HG03280 (cell line): ENCODE measurements around the gene DIRAS1.

Experiments
- ATAC-seq: cut with Tn5 transposase; IDR thresholded peaks from one replicate; pipeline ENCODE4 v1.9.1; 2021; ENCODE audit warnings: mild to moderate bottlenecking, moderate library complexity; ENCODE audit not compliant: unreplicated experiment

The DIRAS1 gene, protein sequence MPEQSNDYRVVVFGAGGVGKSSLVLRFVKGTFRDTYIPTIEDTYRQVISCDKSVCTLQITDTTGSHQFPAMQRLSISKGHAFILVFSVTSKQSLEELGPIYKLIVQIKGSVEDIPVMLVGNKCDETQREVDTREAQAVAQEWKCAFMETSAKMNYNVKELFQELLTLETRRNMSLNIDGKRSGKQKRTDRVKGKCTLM

DNA sequence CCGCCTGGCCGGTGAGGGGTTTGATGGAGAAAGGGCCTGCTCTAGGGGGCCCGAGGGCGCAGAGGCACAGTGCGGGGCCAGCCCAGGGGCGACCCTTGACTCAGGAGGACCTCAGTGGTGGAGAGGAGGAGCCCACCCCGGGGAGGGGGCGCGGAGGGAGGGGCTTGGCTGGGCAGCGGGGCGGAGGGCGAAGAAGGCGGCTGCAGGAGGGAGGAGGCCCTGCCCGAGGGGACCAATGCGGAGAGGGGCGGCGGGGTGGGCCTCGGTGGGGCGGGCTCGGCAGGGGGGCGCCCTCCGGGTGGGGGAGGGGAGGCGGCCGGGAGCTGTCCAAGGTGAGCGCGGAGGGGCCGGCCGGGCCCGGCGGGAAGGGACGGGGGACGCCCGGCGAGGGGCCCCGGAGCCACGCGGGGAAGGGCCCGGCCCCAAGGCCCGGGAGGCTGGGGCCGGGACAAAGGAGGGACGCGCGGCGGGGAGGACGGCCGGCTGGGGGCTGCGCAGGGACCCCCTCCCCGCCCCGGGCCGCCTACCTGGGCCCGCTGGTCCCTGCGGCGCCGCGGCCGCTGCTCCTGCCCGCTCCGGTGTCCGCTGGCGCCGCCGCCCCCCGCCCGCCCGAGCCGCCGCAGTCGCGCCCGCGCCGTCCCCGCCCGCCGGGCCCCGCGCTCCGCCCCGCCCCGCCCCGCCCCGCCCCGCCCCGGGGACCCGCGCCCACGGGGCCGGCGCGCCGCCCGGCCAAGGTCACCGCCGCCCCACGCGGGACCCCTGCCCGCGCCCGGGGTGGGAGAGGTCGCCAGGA is at the start of gene DIRAS1:
TSS of gene DIRAS1 (minus strand) at position 596 of the 793 bp plus-strand sequence. CDS start 3,566 bp downstream, outside the sequence.
- ATAC-seq: no peak

DNA sequence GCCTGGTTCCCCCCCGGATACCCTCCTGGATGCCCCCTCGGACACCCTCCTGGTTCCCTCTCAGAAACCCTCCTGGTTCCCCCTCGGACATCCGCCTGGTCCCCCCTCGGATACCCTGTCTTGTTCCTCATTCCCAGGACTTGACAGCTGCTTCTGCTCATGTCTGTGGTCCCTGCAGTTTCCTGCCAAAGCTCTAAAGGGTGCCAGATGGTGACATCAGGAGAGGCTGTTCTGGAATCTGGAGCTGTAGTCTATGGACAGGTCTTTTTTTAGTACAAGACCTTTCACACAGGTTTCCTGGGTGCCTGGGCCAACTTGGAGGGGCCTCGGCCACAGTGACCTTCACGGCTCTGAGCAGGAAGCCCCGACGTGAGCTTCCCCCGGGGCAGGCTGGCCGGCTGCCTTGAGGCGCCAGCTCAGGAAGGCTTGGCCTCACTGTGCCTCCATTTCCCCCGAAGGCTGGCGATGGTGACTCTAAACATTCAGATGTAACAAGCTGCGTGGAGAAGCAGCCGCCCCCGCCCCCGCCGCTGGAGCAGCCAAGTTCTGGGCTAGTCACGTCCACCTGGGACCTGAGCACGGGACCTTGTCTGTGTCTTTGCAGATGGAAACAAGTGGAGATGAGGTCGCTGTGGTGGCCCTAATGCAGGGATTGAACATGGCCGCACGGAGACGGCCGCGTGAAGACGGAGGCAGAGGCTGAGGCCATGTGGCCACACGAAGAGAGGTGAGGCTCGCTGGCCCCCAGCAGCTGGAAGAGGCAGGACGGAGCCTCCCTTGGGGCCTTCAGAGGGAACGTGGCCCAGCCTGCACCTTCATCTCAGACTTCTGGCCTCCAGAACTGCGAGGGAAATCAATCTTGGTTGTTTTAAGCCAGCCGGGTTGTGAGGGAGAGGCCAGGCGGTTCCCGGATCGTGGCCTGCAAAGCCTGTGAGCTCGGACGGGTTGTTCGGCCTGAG is 49.2 kb upstream of the DIRAS1 start:
- ATAC-seq: no peak

DNA sequence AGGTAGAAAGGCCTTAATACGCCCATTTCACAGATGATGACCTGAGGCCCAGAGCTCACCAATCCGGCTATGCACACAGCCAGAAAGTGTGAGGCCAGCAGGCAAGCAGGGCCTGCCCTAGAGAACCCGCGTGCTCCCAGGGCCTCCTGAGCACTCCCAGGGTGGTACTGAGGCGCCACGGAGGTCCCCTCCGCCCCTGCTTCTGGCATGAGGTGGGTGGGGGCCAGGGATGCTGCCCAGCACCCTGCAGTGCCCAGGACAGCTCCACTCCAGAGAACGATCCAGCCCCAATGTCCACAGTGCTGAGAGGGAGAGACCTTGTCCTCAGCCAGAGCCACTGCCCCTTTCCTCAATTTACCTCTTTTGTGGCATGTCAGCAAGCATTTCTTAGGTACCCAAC is 48.0 kb upstream of the DIRAS1 start:
- no peak for ATAC-seq

DNA sequence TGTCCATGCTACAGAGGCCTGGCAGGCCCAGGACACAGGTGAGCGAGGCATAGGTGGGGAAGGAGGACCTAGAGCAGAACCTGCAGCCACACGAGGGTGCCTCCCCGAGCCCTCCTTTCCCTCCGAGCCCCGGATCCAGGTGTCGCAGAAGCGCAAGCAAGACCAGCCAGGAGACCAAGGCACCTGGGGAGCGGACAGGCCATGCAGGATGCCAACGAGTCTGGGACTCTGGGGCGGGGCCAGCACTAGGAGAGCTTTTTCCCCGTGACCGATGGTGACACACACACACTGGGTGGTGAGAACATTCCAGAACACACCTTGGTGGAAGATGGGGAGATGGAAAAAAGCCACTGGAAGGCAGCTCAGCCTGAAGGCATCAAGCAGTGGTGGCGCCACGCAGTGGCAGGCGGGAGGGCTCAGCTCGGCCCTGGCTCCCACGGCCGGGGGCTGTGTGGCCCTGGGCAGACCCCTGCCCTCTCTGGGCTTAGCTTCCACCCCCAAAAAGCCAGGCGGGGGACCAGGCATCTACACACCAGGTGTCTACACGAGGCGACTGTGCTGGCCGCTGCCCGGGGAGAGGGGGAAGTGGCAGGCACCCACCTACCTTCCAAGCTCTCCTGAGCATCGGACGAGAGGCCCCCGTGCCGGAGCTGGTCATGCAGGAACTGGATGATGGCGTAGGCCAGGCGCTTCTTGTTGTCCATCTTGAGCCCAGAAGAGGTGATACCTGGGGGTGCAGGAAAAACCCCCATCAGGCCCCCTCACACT is 47.4 kb upstream of the DIRAS1 start:
- no peak for ATAC-seq

DNA sequence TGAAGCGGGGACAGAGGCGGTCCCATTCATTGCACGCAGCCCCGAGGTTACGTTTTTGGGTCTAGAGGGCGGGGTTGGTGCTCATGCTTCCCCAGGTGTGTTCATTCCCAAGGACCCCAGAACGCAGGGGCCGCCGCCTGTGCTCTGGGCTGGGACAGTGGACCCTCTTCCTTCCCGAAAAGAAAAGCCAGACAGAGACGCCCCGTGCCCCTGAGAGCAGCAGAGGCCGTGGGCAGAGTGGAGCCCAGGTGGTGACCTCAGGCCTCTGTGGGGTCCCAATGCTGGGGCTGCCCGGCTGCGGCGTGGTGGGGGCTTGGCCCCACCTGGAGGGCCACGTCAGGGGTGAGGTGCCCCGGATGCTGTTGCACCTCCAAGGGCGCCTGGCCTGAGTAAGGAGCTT is 46.5 kb upstream of the DIRAS1 start:
- no peak for ATAC-seq

DNA sequence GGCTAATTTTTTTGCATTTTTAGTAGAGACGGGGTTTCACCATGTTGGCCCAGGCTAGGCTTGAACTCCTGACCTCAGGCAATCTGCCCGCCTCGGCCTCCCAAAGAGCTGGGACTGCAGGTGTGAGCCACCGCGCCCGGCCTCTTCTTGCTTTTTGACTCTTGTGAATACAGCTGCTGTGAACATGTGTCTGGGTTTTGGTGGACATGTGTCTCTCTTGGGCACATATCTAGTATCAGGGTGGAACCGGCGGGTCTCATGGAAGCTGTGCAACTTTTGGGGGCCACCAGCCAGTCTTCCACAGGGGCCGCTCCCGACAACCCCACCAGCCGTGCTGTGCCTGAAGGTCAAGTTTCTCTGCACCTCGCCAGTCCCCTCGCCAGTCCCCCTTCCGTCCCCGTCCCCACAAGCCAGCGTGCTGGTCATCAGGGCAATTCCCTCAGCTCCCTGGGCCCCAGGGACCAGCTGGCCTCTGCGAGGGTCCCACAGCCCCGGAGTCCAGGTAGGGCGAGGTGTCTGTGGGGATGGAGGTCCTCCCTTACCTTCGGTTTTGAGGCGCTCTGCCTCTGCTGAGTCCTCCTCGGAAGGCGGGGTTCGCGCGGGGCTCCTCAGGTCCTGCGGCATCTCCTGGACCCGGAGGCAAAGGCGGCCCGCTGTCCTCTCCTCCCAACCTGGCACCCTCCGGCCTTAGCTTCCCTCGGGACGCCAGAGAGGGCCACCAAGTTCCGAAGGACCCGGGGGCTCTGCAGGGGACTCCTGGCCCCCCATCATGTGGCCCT is 45.6 kb upstream of the DIRAS1 start:
- ATAC-seq: no peak

DNA sequence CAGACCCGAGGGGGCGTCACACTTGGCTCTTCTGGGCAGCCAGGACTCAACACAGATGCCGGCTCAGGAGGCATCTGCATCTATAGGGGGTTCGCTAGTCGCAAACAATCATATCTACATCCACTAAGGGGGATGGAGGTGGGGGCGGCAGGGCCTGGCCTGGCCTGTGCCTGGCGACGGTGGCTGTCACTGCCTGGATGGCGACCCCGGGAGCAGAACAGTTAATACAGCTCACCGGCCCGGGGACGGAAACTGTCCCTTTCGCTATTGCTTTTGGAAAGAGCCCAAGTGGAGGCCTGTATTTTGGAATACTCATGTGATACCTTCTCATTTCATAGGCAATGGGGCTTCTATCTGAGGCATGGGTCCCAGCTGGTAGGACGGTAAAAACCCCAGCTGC is 44.2 kb upstream of the DIRAS1 start:
- ATAC-seq: no peak

DNA sequence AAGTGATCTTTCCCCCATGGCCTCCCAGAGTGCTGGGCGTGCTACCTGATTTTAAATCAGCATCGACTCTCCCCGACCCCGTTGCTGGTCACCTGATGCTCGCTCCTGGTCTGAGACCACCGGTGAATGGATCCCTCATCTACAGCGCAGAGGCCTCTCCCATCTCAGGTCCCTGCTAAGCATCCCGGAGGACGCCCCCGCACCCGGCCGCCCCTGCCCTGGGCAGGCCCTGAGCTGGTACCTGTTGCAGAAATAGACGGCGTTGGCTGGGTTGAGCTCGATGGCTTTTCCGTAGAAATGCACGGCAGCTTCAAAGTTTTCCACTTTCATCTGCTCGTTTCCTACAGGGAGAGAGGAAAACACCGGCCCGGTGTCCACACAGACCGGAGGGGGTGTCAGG is 43.8 kb upstream of the DIRAS1 start:
- ATAC-seq: no peak

DNA sequence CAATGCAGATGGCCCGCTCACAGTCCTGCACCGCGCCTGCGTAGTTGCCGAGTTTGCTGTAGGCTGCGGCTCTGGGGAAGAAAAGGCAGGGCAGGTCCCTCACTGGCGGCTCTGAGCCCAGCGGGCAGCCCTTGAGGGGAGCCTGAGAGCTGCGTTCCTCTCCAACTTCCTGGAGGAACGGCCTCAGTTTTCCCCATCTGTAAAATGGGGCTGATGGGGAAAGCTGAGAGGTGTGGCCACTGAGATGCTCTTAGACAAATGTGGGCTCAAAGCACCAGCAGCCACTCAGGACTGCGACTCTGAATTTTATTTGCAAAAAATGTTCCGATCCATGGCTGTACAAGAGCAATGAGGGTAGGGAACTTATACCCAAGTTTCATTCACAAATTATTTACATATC is 42.5 kb upstream of the DIRAS1 start:
- ATAC-seq: no peak

DNA sequence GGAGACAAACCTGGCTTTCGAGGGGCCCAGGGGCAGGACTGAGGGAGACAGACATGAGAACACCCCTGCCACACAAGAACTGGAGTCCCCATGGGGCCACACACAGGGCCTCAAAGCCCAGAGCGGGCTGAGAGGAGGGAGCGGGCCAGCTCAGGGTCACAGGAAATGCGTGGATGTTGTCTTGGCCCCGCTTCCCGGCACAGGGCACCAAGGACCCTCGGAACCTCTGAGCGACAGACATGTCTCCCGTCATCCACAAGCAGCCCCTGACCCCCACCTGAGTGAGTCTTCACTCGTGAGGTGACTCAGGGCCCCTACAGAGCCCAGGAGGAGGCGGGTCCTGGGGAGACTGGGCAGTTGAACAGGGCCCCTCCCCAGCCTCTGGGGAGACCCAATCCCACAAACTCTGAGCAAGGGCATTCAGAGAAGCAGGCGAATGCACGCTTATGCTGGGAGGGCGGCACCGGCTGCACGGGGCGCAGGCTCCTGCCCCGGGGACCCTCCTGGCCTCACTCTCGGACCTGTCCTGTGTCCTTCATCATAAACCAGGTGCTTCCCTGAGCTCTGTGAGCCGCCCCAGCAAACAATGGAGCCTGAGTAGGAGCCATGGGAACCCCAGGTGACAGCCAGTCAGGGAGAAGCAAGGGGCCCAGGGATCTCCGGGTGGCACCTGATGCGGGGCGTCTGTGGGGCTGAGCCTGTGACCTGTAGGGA is 41.8 kb upstream of the DIRAS1 start:
- ATAC-seq: no peak

DNA sequence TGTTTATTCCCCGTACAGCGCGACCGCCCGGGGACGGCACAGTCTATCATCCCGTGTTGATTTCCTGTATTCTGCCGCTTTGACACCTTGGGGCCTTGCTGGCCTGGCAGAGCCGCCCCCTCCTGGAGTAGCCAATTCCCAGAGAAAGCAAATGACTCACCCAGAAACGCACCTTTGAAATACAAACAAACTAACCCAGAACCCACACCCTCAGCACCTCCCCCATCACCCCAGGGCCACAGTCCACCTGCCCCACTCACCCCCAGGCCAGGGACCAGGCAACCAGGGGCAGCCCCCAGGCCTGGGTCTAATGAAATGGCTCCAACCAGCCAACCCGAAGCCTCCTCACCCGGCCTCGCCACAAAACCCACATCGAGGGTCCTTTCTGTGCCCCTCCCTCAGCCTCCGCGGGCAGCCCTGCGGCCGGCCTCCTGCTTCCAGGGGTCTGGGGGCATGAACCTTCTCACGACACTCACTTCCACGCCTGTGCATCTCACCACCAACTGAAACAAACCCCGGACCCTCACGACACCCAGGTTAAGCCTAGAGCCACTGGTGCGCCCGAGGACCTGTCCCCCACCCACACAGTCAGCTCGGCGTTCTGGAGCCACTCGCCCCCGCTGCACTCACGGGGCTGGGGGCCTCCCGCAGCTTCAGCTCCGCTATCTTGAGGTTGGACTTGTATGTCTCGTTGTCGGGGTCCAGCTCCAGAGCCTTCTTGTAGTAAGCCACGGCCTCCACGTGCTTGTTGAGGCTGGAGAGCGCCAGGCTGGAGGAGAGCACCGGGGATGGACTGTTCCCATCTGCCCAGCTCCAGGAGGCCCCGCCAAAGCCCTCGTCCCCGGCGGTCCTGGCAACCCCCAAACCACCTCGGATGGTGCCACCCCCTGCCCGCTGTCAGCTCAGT is 41.0 kb upstream of the DIRAS1 start:
- no peak for ATAC-seq

DNA sequence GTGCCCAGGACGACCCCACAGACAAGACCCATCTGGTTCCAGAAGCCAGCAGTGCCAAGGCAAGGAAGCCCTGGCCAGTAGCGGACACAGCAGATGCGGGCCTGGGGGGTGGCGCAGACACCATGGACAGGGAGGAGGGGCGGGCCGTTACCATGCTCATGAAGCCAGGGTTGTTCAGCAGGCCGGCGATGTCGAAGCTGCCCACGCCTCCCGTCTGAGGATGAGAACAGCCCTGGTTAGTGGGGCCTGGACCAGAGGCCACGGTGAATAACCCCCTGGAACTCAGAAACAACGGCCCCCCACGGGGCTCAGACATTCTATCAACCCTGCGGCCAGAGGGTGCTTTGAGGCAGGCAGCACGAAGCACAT is 40.1 kb upstream of the DIRAS1 start:
- no peak for ATAC-seq

DNA sequence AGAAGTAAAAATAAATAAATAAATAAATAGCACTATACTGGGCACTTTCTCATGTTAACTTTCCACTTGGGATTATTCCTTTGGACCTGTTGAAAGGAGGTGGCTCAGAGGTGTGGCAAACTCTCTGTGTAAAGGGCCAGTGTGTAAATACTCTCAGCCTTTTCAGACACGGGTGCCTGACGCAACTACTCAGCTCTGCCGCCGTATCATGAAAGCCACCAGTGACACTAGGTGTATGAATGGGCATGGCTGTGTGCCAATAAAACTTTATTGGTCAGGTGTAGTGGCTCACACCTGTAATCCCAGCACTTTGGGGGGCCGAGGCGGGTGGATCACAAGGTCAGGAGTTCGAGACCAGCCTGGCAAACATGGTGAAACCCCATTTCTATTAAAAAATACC is 38.8 kb upstream of the DIRAS1 start:
- ATAC-seq: no peak

DNA sequence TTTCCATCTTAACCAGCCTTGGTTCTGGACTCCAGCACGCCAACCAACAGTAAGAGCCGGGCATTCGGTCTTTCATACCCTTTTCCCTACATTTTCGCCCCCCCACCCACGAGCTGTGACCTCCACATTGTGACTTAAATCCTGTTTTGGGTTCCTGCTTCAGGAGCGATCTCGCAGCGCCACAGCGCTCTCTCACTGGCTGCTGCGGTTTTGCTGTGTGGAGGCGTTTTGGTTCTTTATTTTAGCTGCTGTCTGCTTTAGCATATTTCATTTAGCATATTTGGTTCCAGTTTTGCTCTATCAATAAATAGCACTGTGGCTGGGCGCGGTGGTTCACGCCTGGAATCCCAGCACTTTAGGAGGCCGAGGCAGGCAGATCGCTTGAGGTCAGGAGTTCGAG is 38.2 kb upstream of the DIRAS1 start:
- ATAC-seq: no peak

DNA sequence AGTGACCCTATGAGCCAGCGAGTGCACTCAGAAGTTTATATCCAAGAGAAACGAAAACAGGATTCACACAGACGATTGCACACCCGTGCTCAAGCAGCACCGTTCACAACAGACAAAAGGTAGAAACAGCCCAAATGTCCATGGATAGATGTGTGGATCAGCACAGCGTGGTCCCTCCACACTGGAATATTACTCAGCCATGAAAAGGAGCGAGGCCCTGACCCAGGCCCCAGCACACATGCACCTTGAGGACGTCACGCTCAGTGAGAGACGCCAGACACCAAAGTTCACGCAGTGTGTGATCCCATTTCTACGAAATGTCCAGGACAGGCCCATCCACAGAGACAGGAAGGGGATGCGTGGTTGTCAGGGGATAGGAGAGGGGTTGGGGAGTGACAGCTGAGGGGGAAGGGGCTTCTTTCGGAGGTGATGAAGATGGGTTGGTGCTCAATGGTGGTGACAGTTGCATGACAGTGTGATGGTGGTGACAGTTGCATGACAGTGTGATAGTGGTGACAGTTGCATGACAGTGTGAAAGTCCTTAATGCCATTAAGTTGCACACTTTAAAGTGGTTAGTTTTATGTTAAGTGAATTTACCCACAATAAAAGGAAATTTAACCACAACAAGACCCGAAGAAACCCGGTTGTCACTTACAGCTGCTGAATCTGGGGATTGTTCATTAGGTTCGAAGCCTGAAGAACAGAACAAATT is 37.6 kb upstream of the DIRAS1 start:
- no peak for ATAC-seq

DNA sequence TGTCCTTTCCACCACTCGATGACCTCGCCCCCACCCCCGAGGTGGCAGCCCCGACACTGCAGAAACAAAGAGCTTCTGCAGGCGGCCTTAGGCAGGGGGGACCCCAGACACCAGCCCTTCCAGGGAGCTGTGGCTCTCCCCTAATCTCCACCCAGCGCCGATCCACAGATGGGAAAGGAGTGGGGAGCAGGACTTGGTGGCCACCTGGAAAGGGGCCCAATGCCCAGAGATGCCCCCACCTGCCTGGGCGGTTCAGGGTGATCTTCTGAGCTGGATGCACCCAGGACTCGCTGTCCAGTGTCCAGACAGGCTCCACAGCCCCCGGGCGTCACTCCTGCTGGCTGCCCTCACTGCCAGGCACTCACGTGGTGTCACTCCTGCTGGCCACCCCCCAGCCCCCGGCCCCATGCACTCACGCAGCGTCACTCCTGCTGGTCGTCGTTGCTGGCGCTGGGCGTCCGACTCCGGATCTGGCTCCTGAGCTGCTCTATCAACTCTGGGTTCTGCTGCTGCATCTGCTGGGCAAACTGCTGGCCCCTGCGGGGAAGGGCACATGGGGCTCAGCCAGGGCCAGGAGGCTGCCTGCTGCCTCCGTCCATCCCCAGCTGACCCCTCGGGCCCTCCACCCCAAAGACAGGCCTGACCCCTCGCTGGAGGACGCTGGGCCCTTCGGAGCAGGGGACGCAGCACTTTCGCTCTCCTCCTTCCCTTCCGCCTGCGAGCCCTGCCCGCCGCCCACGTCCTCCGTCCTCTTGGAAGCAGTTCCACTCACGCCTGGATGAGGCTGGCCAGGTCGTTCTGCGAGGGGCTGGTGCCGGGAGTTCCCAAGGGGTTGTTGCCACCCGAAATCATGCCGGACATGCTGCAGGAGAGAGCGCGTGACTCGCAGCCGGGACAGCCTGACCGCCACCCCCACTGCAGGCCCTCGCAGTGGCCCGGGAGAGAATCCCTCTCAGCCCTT is 36.0 kb upstream of the DIRAS1 start:
- no peak for ATAC-seq

DNA sequence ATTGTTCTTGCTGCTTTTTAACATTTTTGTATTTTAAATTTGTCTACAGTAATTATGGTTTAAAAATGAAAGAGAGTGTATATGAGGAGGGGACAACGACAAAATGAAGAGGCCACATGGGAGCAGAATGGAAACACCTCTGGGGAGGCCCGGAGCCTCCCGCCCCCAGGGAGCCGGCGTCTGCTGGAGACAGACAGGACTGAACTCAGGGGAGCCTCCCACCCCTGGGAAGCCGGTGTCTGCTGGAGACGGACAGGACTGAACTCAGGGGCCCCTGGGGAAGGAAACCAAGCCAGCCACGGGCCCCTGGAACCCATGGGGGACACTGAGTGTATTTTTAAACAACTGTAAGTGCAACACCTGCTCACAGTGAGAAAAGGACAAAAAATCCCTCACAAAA is 35.3 kb upstream of the DIRAS1 start:
- ATAC-seq: no peak
